OCI-M1 (cell line): ENCODE data around the gene SYT1.

Experiments
- DNase-seq: peaks from one replicate; lab custom pipeline; 2025; lab: John Stamatoyannopoulos, UW

Gene SYT1

DNA sequence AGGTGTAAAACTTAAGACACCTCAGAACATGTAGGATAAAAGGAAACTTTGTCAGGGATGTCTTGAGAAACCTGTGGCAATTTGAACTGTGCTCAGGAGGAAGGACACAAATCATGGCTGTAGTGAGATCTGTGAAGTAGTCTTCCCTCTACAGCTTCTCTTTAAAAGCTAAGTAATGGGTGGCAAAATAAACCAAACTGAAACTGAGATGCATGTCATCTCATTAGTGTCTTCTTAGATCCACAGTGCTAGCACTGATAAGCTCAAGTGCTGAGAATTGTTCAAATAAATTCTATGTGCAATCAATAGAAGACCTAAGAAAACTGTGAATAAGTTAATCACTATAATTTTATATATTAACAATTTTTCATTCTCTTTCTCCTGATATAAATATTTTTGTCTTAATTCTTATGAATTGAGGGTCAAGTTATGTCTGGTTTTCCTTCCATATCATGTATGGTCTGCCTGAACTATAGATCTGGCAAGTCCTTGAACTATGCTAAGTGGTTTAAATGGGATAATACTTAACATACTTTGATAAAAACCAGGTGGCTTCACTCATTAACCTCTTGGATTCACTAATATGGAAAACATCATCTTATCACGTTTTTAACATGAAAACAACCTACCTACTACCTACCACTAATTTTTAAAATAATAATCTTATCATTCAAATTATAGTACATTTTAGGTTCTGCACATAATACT is 27.2 kb downstream of the SYT1 start:
- no peak for DNase-seq

DNA sequence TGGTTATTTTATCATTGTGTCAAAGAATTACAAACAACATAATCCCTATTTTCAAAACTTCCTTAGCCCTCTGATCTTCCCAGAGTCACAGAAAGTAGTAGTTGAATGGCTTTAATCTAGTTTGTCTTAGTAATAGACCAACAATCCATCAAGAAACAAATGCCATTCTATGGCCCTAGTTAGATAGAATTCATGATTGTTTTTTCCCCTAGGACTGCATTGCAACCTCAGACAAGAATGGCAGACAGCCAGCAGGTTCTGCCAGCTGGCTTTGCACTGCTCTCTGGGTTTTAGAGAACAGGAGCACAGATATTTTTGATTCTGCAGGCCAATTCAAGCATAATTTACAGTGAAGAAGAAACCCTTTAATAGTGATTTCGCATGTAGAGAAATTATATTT is 33.8 kb downstream of the SYT1 start:
- no peak for DNase-seq

DNA sequence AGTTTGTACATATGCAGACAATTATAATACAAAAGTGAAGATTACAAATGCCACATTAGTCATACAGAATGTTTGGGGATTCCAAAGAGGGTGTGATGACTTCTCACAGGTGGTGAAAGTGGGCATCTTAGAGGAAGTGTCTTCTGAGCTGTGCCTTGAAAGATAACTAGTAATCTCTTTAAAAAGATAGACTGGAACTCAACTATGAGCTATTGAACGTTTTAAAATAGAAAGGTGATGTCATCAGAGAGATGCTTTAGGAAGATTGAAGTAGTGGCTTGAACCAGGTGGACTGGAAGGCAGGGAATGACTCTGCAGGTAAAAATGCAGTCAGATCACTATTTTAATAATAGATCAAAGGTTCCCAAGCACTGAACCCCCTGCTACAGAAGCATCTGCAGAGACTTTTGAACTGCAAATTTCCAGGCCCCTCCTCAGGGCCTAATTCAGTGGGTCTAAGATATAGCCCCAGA is 50.3 kb downstream of the SYT1 start:
- DNase-seq = peak; percentile 8

DNA sequence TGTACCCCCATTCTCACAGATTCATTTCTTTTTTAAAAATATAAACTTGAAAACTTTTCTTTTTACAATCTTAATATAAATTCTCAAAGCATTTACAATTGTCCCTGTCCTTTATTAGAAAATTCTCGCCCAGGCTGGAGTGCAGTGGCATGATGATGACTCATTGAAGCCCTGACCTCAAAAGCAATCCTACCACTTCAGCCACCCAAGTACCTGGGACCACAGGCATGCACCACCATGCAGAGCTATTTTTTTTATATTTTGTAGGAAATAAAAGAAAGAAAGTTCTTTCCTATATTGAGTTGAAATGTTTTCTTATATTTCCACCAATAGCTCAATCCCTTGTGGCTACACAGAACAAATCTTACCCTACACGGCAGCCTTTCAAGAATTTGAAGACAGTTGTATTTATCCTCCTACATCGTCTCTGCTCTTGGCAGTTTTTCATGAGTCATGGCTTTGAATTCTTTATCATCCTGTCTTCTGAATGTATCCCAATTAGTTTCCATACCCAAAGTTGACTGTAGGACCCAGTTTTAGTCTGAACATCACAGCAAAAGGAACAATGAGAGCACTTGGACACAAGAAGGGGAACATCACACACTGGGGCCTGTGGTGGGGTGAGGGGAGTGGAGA is 52.4 kb downstream of the SYT1 start:
- no peak for DNase-seq

DNA sequence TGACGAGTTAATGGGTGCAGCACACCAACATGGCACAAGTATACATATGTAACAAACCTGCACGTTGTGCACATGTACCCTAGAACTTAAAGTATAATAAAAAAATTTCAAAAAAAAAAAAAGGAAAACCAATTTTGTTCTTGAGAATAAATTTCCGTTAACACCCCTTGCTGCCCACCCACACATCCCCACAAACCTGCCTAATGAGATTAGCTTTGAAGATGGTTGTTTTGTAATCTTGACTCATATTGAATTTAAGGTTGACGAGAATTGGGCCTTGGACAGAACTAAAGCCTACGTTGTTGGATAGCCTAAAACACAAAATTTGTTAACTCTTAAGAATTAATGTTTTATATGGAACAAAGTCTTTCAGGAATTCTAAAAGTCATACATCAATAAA is 52.9 kb downstream of the SYT1 start:
- no peak for DNase-seq

DNA sequence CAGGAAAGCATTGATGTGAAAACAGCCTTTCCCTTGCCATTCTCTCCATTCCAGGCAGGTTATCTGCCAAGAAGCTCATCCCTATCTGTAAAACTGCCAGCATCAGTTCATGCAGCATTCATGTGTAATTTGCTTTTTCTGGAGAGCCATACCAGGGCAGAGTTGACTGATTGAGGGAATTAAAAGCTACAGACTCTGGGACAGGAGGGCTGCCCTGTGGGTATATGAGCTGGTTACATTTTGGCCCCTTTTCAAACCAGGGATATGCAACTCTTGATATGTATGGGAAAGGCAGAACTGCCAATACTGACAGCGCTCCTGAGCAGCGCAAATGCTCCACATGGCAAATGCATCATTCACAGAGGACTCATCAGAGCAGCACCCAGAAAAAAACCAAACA is 53.7 kb downstream of the SYT1 start:
- DNase-seq = no peak

DNA sequence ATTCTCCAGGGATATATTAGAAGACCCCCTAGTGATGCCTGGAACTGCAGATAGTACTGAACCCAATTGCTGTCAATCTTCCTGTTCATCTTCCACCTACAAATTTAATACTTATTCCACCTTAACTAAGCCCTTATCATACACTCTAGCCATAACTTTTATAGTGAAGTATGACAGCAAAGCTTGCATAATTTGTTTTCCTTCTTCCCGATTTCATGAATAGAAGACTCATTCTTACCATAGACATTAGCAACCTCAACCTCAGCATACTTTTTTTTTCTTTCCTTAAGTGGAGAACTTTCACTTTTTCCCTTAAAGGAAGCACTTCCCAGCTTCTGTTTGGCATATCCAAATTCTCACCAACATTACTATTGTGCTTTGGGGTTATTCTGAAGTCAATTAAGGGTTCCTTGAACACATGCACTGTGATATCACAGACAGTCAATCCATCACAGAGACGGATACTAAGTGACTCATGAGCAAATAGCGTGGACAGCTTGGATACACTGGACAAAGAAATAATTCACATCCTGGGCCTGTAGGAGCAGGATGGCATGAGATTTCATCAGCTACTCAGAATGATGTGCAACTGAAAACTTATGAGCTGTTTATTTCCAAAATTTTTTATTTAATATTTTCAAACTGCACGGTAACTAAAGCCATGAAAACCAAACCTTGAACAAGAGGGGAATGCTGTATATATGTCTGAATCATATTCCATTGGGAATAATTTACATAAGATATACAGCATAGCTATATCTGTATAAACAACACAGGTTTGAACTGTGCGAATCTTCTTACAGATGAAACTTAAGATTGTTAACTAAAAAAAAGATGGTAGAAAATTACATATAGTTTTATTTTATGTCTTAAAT is 63.9 kb downstream of the SYT1 start:
- no peak for DNase-seq

DNA sequence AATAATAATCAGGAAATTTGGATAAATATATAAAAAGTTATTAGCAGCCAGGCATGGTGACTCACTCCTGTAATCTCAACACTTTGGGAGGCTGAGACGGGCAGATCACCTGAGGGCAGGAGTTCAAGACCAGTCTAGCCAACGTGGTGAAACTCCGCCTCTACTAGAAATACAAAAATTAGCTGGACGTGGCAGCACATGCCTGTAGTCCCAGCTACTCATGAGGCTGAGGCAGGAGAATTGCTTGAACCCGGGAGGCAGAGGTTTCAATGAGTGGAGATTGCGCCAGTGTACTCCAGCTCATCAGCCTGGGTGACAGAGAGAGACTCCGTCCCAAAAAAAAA is 64.5 kb downstream of the SYT1 start:
- no peak for DNase-seq

DNA sequence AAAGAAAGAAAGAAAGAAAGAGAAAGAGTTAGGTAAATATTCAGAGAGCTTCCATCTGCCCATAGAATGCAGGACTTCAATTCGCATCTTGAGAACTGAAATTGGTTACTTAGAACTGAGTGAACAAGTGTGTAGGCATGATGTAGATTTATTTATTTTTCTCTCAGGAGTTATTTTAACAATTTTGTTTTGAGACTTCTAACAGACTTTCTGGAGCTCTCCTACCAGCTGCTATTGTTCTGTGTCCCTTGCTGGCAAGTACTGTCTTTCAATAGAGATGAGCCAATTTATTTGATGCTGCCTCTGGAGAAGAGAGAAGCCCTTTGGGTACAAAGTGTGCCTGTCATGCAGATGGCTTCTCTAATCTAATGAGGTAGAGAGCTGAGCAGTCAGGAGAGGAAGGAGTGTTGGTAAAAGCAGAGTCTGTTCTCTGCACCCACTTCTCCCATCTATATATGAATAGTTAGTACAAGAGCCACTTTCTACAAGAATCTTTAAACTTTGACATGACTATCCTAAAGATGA is 67.0 kb downstream of the SYT1 start:
- no peak for DNase-seq

DNA sequence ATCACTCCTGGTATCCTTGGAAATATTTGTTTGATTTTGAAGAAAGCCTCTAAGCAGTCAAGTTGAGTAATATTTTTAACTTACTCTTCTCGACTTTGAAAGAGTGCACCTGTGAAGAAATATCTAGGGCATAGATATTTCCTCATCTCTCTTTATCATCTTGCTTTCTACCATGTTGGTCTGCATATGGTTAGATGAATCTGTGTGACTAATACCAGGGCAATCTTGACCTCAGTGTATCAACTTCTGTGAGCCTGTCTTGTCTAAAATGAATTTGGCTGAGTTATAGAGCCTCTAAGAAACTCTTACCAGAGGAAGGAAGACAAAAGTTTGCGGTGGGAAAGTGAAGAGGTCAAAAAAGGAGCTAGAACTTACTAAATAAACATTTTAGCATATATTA is 68.4 kb downstream of the SYT1 start:
- no peak for DNase-seq

DNA sequence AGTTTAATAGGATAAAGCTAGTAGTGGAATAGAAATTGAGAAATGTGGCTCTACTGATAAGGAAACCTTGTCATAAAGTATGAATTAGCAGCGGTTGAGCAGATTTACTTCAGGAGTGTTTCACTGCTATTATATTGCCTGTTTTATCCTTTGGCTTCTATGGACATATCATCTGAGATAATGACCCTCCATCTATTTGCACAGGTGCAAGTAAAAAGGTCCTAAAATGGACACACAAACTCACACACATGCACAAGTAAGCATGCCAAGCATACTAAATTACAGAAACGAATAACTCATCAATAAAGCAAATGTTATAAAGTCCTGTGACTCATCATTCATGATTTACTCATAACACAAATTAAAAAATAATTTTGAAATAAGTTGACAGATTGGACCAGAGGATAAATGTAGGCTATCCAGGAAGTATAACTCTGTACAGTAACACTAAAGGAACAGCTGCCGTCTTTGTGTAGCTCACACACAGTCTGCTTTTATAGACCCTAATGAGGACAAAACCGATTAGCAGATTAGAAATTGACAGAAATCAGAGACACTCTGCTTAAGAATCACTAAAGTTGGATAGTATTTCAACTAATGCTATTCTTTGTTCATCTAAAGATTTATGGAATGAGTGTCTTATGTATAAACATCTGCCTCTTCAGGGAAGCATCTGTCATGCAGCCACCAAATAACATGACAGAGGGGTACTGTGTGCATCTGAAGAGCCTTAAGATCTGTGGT is 73.9 kb downstream of the SYT1 start:
- DNase-seq = peak; percentile 35

DNA sequence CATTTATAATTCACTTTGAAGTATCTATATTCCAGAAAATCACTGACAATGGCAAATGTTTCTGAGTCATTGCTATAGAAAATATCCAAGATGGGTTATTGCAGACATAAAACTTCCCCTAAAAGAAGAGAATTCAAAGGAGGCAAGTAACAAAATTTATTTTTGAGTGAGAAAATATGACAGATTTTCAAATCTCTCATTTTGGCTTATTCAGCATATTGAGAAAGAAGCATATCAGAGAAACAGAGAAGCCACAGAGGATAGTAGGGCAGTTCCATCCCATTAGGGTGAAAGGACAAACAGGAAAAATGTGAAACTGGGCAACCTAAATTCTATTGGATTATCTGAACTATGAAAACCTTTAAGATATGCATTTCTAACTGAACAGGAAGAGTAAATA is 85.0 kb downstream of the SYT1 start:
- no peak for DNase-seq

DNA sequence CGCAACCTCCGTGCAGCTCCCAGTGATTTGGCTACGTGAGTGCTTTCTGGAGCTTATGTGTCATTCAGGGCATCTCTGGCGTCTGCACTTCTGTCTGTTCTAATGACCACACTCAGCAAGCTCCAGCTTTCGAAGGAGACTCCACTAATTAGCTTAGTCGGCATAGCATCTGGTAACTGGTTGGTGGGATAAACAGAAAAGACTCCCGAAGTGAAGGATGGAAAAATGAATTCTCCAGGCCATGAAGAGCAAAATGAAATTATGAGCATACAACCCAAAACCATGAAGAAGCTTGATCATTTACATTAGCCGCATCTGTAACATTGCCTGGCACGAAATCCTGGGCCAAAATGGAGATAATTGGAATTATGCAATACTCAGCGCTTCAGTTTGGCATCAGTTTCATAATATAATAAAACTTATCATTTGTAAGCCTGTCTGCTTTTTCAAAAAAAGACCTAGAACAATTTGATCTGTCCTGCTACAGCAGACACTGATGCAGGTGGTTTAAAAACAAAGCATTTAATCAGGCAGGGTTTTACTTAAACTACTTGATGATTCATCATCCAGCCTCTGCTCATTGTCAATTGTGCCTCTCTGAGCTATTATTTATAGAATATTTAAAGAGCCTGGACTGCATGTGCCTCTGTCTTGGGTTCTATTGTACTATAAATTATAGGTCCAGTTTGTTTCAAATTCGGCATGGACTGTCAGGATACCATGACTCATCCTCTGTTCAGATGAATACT is 87.4 kb downstream of the SYT1 start:
- DNase-seq = no peak

DNA sequence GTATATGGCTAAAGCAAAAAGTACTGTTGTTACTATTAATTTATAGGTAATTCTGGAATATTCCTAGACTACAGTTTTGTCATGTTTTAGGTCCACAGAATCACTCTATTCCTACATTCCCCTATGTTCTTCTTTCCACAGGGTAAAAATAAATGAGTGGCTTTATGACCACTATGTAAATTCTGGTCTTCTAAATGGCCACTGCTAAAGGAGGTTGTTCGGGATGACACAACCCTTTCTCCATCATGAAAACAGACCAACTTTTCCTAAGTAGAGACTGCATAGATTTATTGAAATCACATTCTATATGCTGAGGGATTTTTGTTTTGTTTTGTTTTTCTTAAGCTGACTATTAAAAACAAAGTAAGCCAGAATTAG is 88.0 kb downstream of the SYT1 start:
- no peak for DNase-seq

DNA sequence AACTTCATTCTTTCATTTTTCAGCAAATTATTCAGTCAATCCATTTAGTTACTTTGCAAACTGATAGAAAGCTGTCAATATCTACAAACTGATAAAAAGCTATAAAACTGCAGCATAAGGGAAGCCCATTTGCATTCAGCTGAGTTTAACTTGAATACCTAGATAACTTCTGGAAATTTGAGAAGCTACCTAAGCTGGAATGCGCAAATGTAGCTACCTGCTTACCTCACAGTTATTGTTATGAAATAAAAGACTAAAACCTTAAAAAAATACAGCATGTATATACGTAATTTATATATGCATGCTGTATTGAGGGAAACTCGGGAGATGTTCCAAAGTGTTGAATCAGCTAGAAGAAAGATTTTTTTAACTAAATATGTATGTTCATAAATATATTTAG is 94.4 kb downstream of the SYT1 start:
- DNase-seq = no peak

DNA sequence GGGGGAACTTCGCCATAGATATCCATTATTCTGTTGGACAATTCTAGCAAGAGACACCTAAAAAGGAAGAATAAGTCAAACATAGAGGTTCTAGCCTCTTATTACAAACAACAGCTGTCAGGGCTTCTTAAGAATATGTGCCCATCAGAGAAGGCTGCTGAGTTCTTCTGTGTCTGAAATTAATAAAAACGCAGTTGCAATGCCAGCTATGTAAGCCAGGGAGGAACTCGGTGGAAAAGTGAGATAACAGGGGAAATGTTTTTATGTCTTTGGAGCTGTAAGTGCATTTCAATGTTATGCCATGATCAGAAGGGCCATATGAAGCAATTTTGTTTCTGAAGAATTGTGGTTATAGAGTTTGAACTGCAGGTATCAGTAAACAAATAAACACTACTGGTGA is 95.0 kb downstream of the SYT1 start:
- no peak for DNase-seq

DNA sequence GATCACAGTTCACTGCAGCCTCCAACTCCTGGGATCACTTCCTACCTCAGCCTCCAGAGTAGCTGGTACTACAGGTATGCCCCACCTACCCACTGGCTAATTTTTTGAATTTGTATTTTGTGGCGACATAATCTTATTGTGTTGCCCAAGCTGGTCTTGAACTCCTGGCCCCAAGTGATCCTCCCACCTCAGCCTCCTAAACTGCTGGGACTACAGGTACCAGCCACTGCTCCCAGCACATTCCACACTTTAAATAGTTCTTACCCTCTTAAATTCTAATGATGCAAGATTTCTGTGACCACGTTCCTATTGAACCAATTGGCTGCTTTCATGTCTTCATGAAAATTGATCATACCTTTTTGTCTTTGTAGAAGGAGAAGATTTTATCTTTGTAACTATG is 96.6 kb downstream of the SYT1 start:
- no peak for DNase-seq

DNA sequence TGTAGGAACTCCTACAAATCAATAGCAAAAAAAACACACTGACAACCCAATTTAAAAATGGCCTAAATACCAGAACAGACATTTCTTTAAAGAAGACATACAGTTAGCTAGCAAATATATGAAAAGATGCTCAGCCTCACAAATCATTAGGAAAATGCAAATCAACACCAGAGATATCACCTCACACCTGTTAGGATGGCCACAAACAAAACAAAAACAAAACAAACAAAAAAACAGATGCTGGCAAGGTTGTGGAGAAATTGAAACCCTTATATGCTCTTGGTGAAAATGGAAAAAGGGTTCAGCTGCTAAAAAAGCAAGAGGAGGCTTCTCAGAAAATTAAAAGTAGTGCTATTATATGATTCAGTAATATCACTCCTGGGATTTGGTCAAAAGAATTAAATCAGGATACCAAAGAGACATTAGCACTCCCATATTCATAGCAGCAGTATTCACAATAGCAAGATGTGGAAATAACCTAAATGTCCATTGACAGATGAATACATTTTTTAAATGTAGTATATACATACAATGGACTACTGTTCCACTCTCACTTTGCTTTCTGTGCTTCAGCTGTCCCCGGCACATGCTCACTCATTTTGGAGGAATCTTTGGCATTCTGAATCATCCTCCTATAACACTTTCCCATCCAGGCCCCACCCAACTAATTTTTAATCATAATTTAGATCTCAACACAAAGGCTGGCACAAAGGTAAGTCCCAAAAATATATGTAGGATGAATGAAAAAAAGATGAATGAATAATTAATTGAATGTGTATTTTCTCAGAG is 99.1 kb downstream of the SYT1 start:
- no peak for DNase-seq

DNA sequence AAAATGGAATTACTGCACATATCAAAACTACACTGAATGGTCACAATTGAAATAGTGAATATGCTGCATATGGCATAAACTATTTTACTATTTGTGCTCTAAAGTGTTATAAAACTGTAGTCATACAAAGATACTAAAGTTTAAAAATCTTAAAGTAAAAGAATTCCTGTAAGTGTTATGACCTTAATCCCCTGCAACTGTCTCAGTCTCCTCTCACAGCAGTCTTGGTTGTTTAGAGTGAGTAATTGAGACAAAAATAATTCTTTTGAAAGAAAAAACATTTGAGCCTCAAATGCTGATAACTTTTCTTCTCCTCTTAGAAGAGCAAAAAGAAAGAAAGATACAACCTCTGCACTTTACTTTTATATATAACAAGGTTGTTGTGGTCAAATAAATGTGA is 99.9 kb downstream of the SYT1 start:
- DNase-seq = no peak

DNA sequence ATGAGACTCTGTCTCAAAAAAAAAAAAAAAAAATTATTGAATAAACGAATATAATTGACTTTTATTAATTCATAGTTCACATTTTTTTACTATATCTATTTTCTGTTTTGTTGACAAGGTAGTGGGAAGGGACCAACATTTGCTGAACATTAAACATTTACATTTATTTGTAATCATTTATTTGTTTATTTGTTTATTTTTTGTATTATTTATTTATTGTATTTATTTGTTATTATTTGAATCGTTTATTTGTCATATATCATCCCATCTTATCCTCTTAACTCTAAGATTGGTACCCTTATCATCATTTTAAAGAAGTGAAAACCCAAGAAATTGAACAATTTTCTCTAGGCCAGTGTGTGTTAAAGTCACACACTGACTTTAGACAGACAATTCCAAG is 101.5 kb downstream of the SYT1 start:
- no peak for DNase-seq

DNA sequence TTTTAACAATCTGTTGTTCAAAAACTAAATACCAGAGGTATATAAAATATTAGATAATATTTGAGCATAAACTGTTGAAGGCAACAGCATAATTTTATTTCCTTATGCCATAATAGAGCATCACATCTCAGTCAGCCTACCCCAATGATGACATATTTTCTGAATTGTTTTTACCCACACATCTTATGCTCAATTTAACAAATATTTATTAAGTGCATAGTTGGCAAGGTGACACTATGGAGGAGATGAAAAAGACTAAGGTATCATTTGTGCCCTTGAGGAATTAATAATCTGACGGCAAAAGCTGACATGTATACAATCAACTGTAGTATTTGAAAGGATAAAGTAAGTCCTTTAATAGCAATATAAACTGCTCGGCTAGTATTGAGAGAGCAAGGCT is 102.4 kb downstream of the SYT1 start:
- DNase-seq = no peak
